ENCODE measurements around the gene TCF4.

- no peak for TF ChIP-seq CTCF (conservative IDR thresholded peaks at IDR 0.05; ENCODE audit: low read length)
- no peak for TF ChIP-seq EZH2phosphoT487 (IDR thresholded peaks at IDR 0.05; ENCODE audit: borderline replicate concordance)
Measured at GRCh38 chr18:55265984-55266383, 322.0 kb downstream of the TCF4 start.

Data from Loucy (cell line).